ENCODE measurements around the gene ELFN2.

- TF ChIP-seq CTCF (IDR thresholded peaks at IDR 0.05; ENCODE audit: poor library complexity) (no peak), EZH2 (IDR thresholded peaks at IDR 0.05; ENCODE audit: borderline replicate concordance) (no peak)
Observed at GRCh38 chr22:37443086-37443485, 15.8 kb upstream of the ELFN2 start.
